A673 (cell line): ENCODE measurements around the gene URB2. TPM values are rescaled to one million over a fixed set of nuclear protein-coding genes. Genes with fewer than 3 reads are reported as not detected.

Experiments used
- BruUV-seq: library from RNA; stranded (reverse); fragments of 400-500 nt; replicated peaks from 2 replicates; lab custom pipeline; 2021; lab: Mats Ljungman, UMichigan
- CTCF ChIA-PET: fragments of 300-600 bp; sonication (Branson Sonifier 250); formaldehyde crosslinking; loops from one replicate; lab custom pipeline; 2022; ENCODE audit warnings: antibody characterized with exemption; lab: Charles Lee
- POLR2A ChIA-PET: fragments of 300-600 bp; sonication (Branson Sonifier 250); formaldehyde crosslinking; loops from one replicate; lab custom pipeline; 2022; ENCODE audit warnings: antibody characterized with exemption; ENCODE audit not compliant: low non-redundant PET; lab: Charles Lee
- DNase-seq: peaks from one replicate; pipeline ENCODE4 v3.0.0-alpha.2; 2015; ENCODE audit warnings: low spot score
- H3K27ac ChIP-seq: fragments of 200-600 bp; sonication (generic); 2 replicates; pipeline ENCODE4 v1.5.1; 2016; ENCODE audit warnings: mixed run types, low read depth, mild to moderate bottlenecking, mixed read lengths, antibody characterized with exemption, low read length; ENCODE audit not compliant: poor library complexity, severe bottlenecking
- H3K27me3 ChIP-seq: fragments of 200-600 bp; sonication (generic); replicated peaks from 2 replicates; pipeline ENCODE4 v1.6.1; 2017; ENCODE audit warnings: mixed run types, low read depth, mild to moderate bottlenecking, mixed read lengths, antibody characterized with exemption, low read length; ENCODE audit not compliant: insufficient read depth, poor library complexity
- H3K36me3 ChIP-seq: fragments of 200-600 bp; sonication (generic); 2 replicates; pipeline ENCODE4 v1.6.1; 2016; ENCODE audit warnings: mixed run types, mild to moderate bottlenecking, mixed read lengths, antibody characterized with exemption, low read length; ENCODE audit not compliant: insufficient read depth, poor library complexity, severe bottlenecking
- H3K4me1 ChIP-seq: fragments of 200-600 bp; sonication (generic); 2 replicates; pipeline ENCODE4 v1.6.1; 2017; ENCODE audit warnings: mixed run types, mild to moderate bottlenecking, mixed read lengths, antibody characterized with exemption, low read length; ENCODE audit not compliant: insufficient read depth, poor library complexity, severe bottlenecking
- H3K4me3 ChIP-seq: fragments of 200-600 bp; sonication (generic); 2 replicates; pipeline ENCODE4 v1.5.1; 2016; ENCODE audit warnings: low read depth, mixed run types, mild to moderate bottlenecking, mixed read lengths, low read length; ENCODE audit not compliant: poor library complexity, severe bottlenecking
- H3K9me3 ChIP-seq: fragments of 200-600 bp; sonication (generic); 2 replicates; pipeline ENCODE4 v1.6.1; 2016; ENCODE audit warnings: mixed run types, low read depth, mild to moderate bottlenecking, mixed read lengths, antibody characterized with exemption, low read length; ENCODE audit not compliant: poor library complexity, severe bottlenecking
- CTCF ChIP-seq: fragments of 300-800, 200-600 bp; sonication (generic); conservative IDR thresholded peaks from 2 replicates; pipeline ENCODE4 v1.5.1; 2017; ENCODE audit warnings: low read depth, mild to moderate bottlenecking, antibody characterized with exemption, low read length, moderate library complexity, mixed read lengths
- EZH2 ChIP-seq: fragments of 200-600 bp; sonication (generic); IDR thresholded peaks from 2 replicates; pipeline ENCODE4 v1.6.1; 2017; ENCODE audit warnings: borderline replicate concordance, low read depth, mild to moderate bottlenecking, mixed read lengths, antibody characterized with exemption, low read length; ENCODE audit not compliant: poor library complexity, severe bottlenecking
- intact Hi-C: fragments of 100-400 bp; cut with micrococcal nuclease; formaldehyde crosslinking; loops from one replicate; pipeline ENCODE4 v1.10.0; 2022; ENCODE audit not compliant: unreplicated experiment
- total RNA-seq: library from RNA; stranded (reverse); gene quantifications from 2 replicates; pipeline ENCODE4 v1.2.3, GENCODE V29; 2021

URB2 gene
- total RNA-seq, 1 experiment from 2014 or later: 33.3 TPM

GRCh38 chr1:229671310-229671709, 45.3 kb downstream of the URB2 start:
- POLR2A ChIA-PET: no interaction called here
- H3K9me3 ChIP-seq: no peaks in the 10 kb centered on the region
- H3K4me1 ChIP-seq: no peaks in the 10 kb centered on the region
- no peak for TF ChIP-seq EZH2
- no peak for TF ChIP-seq CTCF
- BruUV-seq: no TSS peak
- no peaks in the 10 kb centered on the region for H3K27me3 ChIP-seq
- CTCF ChIA-PET: no interaction called here
- no peaks in the 10 kb centered on the region for H3K36me3 ChIP-seq
- no peak for DNase-seq
- H3K27ac ChIP-seq: no peak overlapping the region
- H3K4me3 ChIP-seq: no peak overlapping the region
- intact Hi-C loops: no loop called here

- Histone ChIP-seq H3K27me3 (no peaks in the 10 kb centered on the region), H3K27ac (no peak overlapping the region), H3K4me1 (no peaks in the 10 kb centered on the region), H3K36me3 (no peaks in the 10 kb centered on the region), H3K4me3 (no peak overlapping the region), H3K9me3 (no peaks in the 10 kb centered on the region)
- intact Hi-C loops: no loop called here
- TF ChIP-seq EZH2 (no peak), CTCF (no peak)
- no TSS peak for BruUV-seq
- POLR2A ChIA-PET: no interaction called here
- DNase-seq: no peak
- CTCF ChIA-PET: no interaction called here
Observed at GRCh38 chr1:229672246-229672645, 46.2 kb downstream of the URB2 start.

GRCh38 chr1:229674042-229674441, 48.0 kb downstream of the URB2 start:
- no peak for TF ChIP-seq CTCF
- TF ChIP-seq EZH2: no peak
- Histone ChIP-seq H3K9me3 (no peaks in the 10 kb centered on the region), H3K27me3 (no peaks in the 10 kb centered on the region), H3K36me3 (no peaks in the 10 kb centered on the region), H3K4me1 (no peaks in the 10 kb centered on the region), H3K27ac (no peak overlapping the region), H3K4me3 (no peak overlapping the region)
- ChIA-PET CTCF (no interaction called here), POLR2A (interaction anchor here (0.6 kb wide), 1 partner anchor 717 kb away, joined by 16 read pairs; no protein-coding TSS in a partner anchor)
- no peak for DNase-seq
- no TSS peak for BruUV-seq
- intact Hi-C loops: no loop called here
